ENCODE results near the gene TWSG1.

The TWSG1 gene

GRCh38 chr18:9334329-9334972, at the start of gene TWSG1:
Gene TWSG1, plus strand, starts transcription at chr18:9334773. Its CDS starts 2,457 bp downstream, at chr18:9337230.
- DNase-seq (ENCODE audit: low read depth in 2 of 2): peak; percentile 80 to 87

- DNase-seq (ENCODE audit: low read depth in 2 of 2): no peak
Measured at GRCh38 chr18:9285604-9286003, 49.0 kb upstream of the TWSG1 start.

GRCh38 chr18:9287036-9287435, 47.5 kb upstream of the TWSG1 start:
- no peak for DNase-seq (ENCODE audit: low read depth in 2 of 2)

GRCh38 chr18:9289698-9290097, 44.9 kb upstream of the TWSG1 start:
- DNase-seq (ENCODE audit: low read depth in 2 of 2): no peak

DNA sequence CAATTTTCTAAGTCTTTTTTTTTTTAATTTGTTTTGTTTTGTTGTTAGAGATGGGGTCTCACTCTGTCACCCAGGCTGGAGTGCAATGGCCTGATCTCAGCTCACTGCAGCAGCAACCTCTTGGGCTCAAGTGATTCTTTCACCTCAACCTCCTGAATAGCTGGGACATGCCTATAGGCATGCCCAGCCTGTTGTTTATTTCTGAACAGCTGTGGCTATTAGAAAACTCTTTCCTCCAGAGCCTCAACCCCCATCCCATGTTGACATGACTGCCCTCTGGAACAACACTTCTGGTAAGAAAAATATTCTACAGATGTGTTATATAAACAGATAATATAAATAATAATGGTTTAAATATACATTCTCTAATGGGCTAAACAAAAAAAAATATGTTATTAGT, 44.4 kb upstream of the TWSG1 start:
- no peak for DNase-seq (ENCODE audit: low read depth in 2 of 2)

DNA sequence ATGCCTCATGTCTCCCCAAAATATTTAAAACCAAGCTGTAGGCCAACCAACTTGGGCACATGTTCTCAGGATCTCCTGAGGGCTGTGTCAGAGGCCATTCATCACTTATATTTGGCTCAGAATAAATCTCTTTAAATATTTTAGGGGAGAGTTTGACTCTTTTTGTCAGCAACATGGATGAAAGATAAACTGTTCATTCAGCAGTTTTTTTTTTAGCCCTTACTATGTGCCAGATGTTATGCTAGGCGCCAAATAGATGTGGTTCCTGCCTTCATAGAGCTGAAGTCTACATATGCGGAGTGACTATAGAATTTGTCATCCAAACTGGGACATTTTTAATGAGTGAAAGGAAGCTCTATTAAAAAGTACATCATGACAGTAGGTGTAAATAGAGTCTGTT, 42.5 kb upstream of the TWSG1 start:
- DNase-seq (ENCODE audit: low read depth in 2 of 2): no peak

GRCh38 chr18:9293948-9294347, 40.6 kb upstream of the TWSG1 start:
- no peak for DNase-seq (ENCODE audit: low read depth in 2 of 2)

GRCh38 chr18:9296233-9297006, 38.2 kb upstream of the TWSG1 start:
- no peak for DNase-seq (ENCODE audit: low read depth in 2 of 2)

GRCh38 chr18:9297007-9297393, 37.6 kb upstream of the TWSG1 start:
- no peak for DNase-seq (ENCODE audit: low read depth in 2 of 2)

DNA sequence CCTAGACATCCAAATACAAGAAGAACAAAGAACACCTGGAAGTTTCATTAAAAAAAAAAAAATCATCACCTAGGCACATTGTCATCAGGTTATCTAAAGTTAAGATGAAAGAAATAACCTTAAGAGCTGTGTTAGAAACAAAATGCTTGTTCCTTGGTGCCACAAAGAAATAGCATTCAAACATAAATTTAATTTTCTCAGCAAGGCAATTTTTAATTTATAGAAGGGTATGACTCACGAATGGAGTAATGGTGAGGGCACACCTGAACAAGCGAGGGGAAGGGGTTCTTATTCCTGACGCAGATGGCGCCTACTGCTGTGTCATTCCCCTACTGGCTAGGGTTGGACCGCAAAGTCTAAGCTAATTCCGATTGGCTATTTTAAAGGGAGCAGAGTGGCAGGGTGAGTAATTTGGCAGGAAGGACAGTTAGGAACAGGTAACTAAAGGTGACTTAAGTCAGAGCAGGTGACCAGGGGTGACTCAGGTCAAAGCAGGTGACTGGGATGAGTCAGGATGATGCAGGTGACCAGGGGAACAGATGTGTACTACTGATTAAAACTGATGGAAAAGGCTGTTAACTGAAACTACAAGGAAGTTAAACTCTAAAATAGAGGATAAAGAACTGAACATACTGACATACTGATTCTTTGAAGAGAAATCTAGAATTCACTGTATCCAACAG, 30.0 kb upstream of the TWSG1 start:
- DNase-seq (ENCODE audit: low read depth in 2 of 2): no peak

DNA sequence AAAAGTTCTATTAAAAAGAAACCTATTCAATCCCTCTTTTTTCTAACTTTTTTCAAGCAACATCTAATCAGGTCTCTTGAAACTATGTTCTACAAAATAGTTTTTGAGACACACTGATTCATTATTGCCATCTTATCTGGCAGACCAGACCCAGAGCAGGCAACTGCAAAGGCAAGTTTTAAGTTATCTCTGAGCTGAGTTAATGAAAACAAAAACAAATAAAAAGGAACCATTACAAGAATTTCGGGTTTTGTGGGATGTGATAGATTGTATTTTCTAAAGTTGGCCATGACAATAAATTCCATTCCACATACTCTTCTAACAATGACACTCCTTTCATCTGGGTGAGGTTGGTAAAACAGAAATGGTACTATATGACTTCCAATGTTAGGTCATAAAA, 15.2 kb upstream of the TWSG1 start:
- DNase-seq (ENCODE audit: low read depth in 2 of 2): no peak

DNA sequence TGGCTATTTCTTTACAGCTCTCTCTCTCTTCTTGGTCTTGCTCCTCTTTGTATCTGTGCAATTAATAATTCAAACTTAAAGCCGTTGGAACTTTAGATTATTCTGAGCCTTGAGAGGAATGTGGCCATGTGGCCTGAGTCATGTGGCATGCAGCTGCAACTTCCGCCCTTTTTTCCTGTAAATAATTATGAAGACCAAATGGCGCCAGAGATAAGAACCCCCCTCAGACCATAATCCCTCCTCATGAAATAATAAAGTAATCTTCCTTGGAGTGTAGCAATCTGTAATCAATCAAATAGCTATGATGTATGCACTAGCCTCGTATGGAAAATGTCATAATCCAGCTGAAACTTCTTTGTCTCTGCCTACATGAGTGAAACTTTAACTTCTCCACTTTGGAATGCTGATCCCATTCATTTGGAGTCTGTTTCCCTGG, 13.5 kb upstream of the TWSG1 start:
- DNase-seq (ENCODE audit: low read depth in 2 of 2): no peak

DNA sequence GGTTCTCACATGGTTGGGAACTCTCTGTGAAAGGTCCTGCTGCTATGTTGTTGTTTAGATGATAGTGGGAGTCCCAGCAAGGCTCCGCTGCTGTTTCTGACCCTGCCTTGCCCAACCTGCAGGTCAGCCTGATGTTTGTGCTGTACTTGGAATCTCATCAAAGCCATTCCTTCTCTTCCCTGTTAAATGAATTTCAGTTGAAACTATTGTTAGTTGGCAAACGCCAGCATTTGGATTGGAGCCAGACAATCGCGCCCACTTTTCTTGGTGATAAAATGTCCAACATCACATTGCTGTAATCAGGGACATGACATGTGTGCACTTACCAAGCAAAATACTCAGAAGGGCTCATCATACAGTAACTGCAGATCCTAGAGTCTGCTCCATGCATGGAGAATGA, 12.8 kb upstream of the TWSG1 start:
- DNase-seq (ENCODE audit: low read depth in 2 of 2): no peak

DNA sequence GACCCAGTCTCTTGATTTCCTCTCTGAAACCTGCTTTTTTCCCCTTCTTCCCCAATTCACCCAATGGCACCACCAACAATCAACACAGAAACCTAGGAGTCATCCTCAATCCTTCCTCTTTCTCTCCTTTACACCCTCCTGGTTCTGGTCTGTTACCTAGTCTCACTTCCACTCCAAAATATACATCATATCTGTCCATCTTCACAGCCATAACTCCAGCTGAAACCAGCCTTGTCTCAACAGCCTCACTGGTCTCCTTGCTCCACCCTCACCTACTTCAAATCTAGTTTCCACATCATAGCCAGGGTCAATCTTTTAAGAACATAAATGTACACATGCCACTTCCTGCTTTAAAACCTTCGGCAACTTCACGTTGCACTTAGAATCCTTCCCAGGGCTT, 11.8 kb upstream of the TWSG1 start:
- no peak for DNase-seq (ENCODE audit: low read depth in 2 of 2)

- no peak for DNase-seq (ENCODE audit: low read depth in 2 of 2)
Measured at GRCh38 chr18:9323750-9324445, 10.7 kb upstream of the TWSG1 start.

- no peak for DNase-seq (ENCODE audit: low read depth in 2 of 2)
Measured at GRCh38 chr18:9325716-9326115, 8.9 kb upstream of the TWSG1 start.

DNA sequence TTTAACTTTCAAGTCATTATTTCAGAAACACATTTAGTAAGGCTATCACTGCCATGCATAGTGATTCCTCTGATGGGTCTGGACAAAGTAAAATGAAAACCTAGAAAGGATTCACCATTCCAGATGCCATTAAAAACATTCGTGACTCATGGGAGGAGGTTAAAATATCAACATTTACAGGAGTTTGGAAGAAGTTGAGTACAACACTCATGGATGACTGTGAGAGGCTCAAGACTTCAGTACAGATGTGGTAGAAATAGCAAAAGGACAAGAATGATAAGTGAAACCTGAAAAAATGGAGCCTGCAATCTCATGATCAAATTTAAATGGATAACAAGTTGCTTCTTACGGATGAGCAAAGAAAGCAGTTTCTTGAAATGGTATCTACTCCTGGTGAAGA, 5.8 kb upstream of the TWSG1 start:
- no peak for DNase-seq (ENCODE audit: low read depth in 2 of 2)

DNA sequence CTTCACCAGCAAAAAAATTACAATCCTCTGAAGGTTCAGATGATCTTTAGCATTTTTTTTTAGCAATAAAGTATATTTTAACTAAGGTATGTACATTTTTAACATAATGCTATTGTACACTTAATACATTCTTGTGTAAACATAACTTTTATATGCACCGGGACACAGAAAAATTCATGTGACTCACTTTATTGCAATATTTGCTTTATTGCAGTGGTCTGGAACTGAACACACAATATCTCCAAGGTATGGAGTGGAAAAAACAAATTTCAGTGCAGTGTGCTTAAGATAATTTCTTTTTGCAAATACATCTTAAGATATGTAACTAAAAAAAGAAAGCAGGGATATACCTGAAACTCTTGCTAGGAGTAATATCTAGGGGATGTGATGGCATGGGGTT, 5.1 kb upstream of the TWSG1 start:
- no peak for DNase-seq (ENCODE audit: low read depth in 2 of 2)

GRCh38 chr18:9330419-9330818, 4.2 kb upstream of the TWSG1 start:
- no peak for DNase-seq (ENCODE audit: low read depth in 2 of 2)

- DNase-seq (ENCODE audit: low read depth in 2 of 2): peak in 1 of 2 donors; percentile 11
Measured at GRCh38 chr18:9333441-9334328, 888 bp upstream of the TWSG1 start.

- DNase-seq (ENCODE audit: low read depth in 2 of 2): peak in 1 of 2 donors; percentile 9
Measured at GRCh38 chr18:9334973-9335696, 562 bp downstream of the TWSG1 start.

All from stimulated activated CD4-positive, alpha-beta T cell treated with anti-CD3 and anti-CD28 coated beads, Interleukin-15, amount 100 ng/mL, for 48 hours (primary cell).